Panc1 (cell line): ENCODE measurements around the gene TFCP2L1. TPM values are rescaled to one million over a fixed set of nuclear protein-coding genes. Genes with fewer than 3 reads are reported as not detected.

ENCODE experiments used
- ATAC-seq: fragments of 200-7000 bp; cut with Tn5 transposase; 2 replicates; pipeline ENCODE4 v1.9.1; 2020; ENCODE audit warnings: mild to moderate bottlenecking, moderate library complexity
- BruUV-seq: library from RNA; stranded (reverse); fragments of 400-500 nt; replicated peaks from 2 replicates; lab custom pipeline; 2021; lab: Mats Ljungman, UMichigan
- CTCF ChIA-PET: fragments of 300-600 bp; sonication (Branson Sonifier 250); formaldehyde crosslinking; loops from one replicate; lab custom pipeline; 2022; ENCODE audit warnings: antibody characterized with exemption; lab: Charles Lee
- POLR2A ChIA-PET: fragments of 300-600 bp; sonication (Branson Sonifier 250); formaldehyde crosslinking; loops from one replicate; lab custom pipeline; 2022; ENCODE audit warnings: antibody characterized with exemption; lab: Charles Lee
- DNase-seq: peaks from one replicate; pipeline ENCODE4 v3.0.0-alpha.2; 2010; ENCODE audit warnings: low read depth, low spot score
- H3K27ac ChIP-seq: 2 replicates; pipeline ENCODE4 v1.5.1; 2011; ENCODE audit warnings: mild to moderate bottlenecking, low read length, inconsistent platforms
- H3K27me3 ChIP-seq: fragments of 200-500 bp; sonication (Bioruptor generic); 2 replicates; pipeline ENCODE4 v1.6.0; 2014; ENCODE audit warnings: low read length, inconsistent platforms; ENCODE audit not compliant: control insufficient read depth, insufficient read depth
- H3K36me3 ChIP-seq: fragments of 200-500 bp; sonication (Bioruptor generic); 2 replicates; pipeline ENCODE4 v1.5.1; 2014; ENCODE audit warnings: inconsistent platforms, mild to moderate bottlenecking, low read length, moderate library complexity; ENCODE audit not compliant: control insufficient read depth, insufficient read depth
- H3K4me1 ChIP-seq: 2 replicates; pipeline ENCODE4 v1.5.1; 2011; ENCODE audit warnings: inconsistent platforms, mild to moderate bottlenecking, low read length, moderate library complexity; ENCODE audit not compliant: control insufficient read depth, insufficient read depth
- H3K4me3 ChIP-seq, 2 experiments: 2 replicates each; pipeline ENCODE4 v1.5.1; 2011 to 2012; ENCODE audit warnings: low read depth in 2 of 2, low read length in 2 of 2, mild to moderate bottlenecking in 2 of 2, inconsistent platforms in 1 of 2, moderate library complexity in 1 of 2
- H3K9me3 ChIP-seq: fragments of 200-500 bp; sonication (Bioruptor generic); 2 replicates; pipeline ENCODE4 v1.5.1; 2014; ENCODE audit warnings: low read depth, mild to moderate bottlenecking, inconsistent platforms, low read length, moderate library complexity; ENCODE audit not compliant: control insufficient read depth, insufficient read depth
- CTCF ChIP-seq: fragments of 450-650 bp; IDR thresholded peaks from 2 replicates; pipeline ENCODE4 v1.5.1; 2017; ENCODE audit warnings: mild to moderate bottlenecking
- POLR2AphosphoS5 ChIP-seq: IDR thresholded peaks from 2 replicates; pipeline ENCODE4 v1.6.1; 2012; ENCODE audit warnings: mild to moderate bottlenecking, low read depth, low read length, moderate library complexity
- REST ChIP-seq, 2 experiments: IDR thresholded peaks; 2 replicates each; pipeline ENCODE4 v1.6.1; 2011 to 2012; ENCODE audit warnings: low read depth in 2 of 2, control low read depth in 1 of 2, low read length in 1 of 2, mild to moderate bottlenecking in 1 of 2, moderate library complexity in 1 of 2; ENCODE audit not compliant: insufficient read depth in 1 of 2
- SIN3A ChIP-seq: IDR thresholded peaks from 2 replicates; pipeline ENCODE4 v1.6.1; 2012; ENCODE audit warnings: low read depth, mild to moderate bottlenecking, low read length, moderate library complexity, borderline replicate concordance; ENCODE audit not compliant: insufficient read depth
- TCF7L2 ChIP-seq: IDR thresholded peaks from 2 replicates; pipeline ENCODE4 v1.6.1; 2011; ENCODE audit warnings: mild to moderate bottlenecking, low read depth, low read length, inconsistent platforms
- in situ Hi-C: cut with HindIII; loops from 2 replicates; pipeline ENCODE4 v1.10.0; 2016; ENCODE audit warnings: low sequenced_read_pairs, low pct_unique_long_range_greater_than_20kb
- intact Hi-C: fragments of 100-400 bp; cut with micrococcal nuclease; formaldehyde crosslinking; loops from one replicate; pipeline ENCODE4 v1.10.0; 2022; ENCODE audit not compliant: unreplicated experiment
- total RNA-seq: library from RNA; stranded (reverse); gene quantifications from one replicate; pipeline ENCODE4 v1.2.1, GENCODE V29; 2021; ENCODE audit not compliant: unreplicated experiment

Gene TFCP2L1
- total RNA-seq, 1 experiment from 2014 or later: 4.9 TPM

GRCh38 chr2:121235542-121235941 lies 49.5 kb downstream of the TFCP2L1 start:
- Histone ChIP-seq H3K9me3 (no peaks in the 10 kb centered on the region), H3K27me3 (no peaks in the 10 kb centered on the region), H3K36me3 (no peaks in the 10 kb centered on the region), H3K4me3 (no peak overlapping the region), H3K27ac (no peak overlapping the region), H3K4me1 (no peaks in the 10 kb centered on the region)
- BruUV-seq: no TSS peak
- TF ChIP-seq SIN3A (no peak), TCF7L2 (no peak), POLR2AphosphoS5 (no peak), CTCF (no peak), REST (IDR thresholded peaks at IDR 0.05; ENCODE audit: insufficient read depth in 1 of 2, low read depth in 2 of 2, low read length in 1 of 2) (no peak)
- intact Hi-C loops (no loop called here), in situ Hi-C loops (no loop called here)
- ChIA-PET CTCF (interaction anchor here (0.5 kb wide), 1 partner anchor 555 kb away, joined by 6 read pairs; no protein-coding TSS in a partner anchor), POLR2A (no interaction called here)
- DNase-seq: no peak
- ATAC-seq: no peak

- H3K36me3 ChIP-seq: no peaks in the 10 kb centered on the region
- H3K4me1 ChIP-seq: no peaks in the 10 kb centered on the region
- DNase-seq: no peak
- H3K27me3 ChIP-seq: no peaks in the 10 kb centered on the region
- in situ Hi-C loops (no loop called here), intact Hi-C loops (no loop called here)
- CTCF ChIA-PET: no interaction called here
- TF ChIP-seq POLR2AphosphoS5 (no peak), TCF7L2 (no peak), REST (IDR thresholded peaks at IDR 0.05; ENCODE audit: insufficient read depth in 1 of 2, low read depth in 2 of 2, low read length in 1 of 2) (no peak), CTCF (no peak), SIN3A (no peak)
- no peak for ATAC-seq
- H3K4me3 ChIP-seq: no peak overlapping the region
- no TSS peak for BruUV-seq
- H3K27ac ChIP-seq: no peak overlapping the region
- POLR2A ChIA-PET: no interaction called here
- H3K9me3 ChIP-seq: no peaks in the 10 kb centered on the region
Measured at GRCh38 chr2:121234791-121235190, 50.2 kb downstream of the TFCP2L1 start.
